A549 (cell line): ENCODE data around the gene ZNF732. TPM values are rescaled to one million over a fixed set of nuclear protein-coding genes. Genes with fewer than 3 reads are reported as not detected.
A peak's percentile ranks its signal among the peaks of the same experiment; 100 is the strongest.

Source experiments
- ATAC-seq, 2 experiments: fragments of 200-7000 bp in 1 of 2; fragments of >200 bp in 1 of 2; cut with Nextera tagmentation in 1 of 2; cut with Tn5 transposase in 1 of 2; 3 replicates each; pipeline versions ENCODE4 v1.8.0 to v1.9.1; 2018 to 2020; ENCODE audit warnings: mild to moderate bottlenecking in 1 of 2, moderate library complexity in 1 of 2
- CTCF ChIA-PET: fragments of 300-600 bp; sonication (Branson Sonifier 250); formaldehyde crosslinking; extraction: SDS; loops from one replicate; lab custom pipeline; 2021; ENCODE audit warnings: antibody characterized with exemption, inconsistent platforms; lab: Yijun Ruan, JAX
- POLR2A ChIA-PET: fragments of 350-600 bp; formaldehyde crosslinking; extraction: SDS; loops from one replicate; lab custom pipeline; 2021; ENCODE audit warnings: antibody characterized with exemption, inconsistent platforms; lab: Yijun Ruan, JAX
- DNase-seq, 2 experiments: peaks; one replicate each; pipeline versions ENCODE4 v3.0.0 to v3.0.0-alpha.2; 2011 to 2016; ENCODE audit warnings: low read depth in 1 of 2, low spot score in 1 of 2
- FAIRE-seq: peaks from 2 replicates; lab custom pipeline; 2011; peaks lifted over from hg19 to GRCh38; lab: Jason Lieb, UNC
- H3K27ac ChIP-seq, 2 experiments: fragments of >200 bp; sonication (Bioruptor Twin); formaldehyde crosslinking; 3 replicates each; pipeline ENCODE4 v1.5.1; 2016 to 2017
- H3K4me1 ChIP-seq: fragments of >200 bp; sonication (Bioruptor Twin); formaldehyde crosslinking; 3 replicates; pipeline ENCODE4 v1.6.1; 2016
- H3K4me2 ChIP-seq: fragments of >200 bp; sonication (Bioruptor Twin); formaldehyde crosslinking; 3 replicates; pipeline ENCODE4 v1.6.1; 2016
- H3K4me3 ChIP-seq: fragments of >200 bp; sonication (Bioruptor Twin); formaldehyde crosslinking; 3 replicates; pipeline ENCODE4 v1.5.1; 2016
- H3K9me3 ChIP-seq: fragments of >200 bp; sonication (Bioruptor Twin); formaldehyde crosslinking; 3 replicates; pipeline ENCODE4 v1.6.1; 2016
- ATOH8 ChIP-seq: fragments of 250-450 bp; sonication (Bioruptor Pico); IDR thresholded peaks from 2 replicates; pipeline ENCODE4 v1.5.0; 2020; ENCODE audit warnings: low read depth, mild to moderate bottlenecking, moderate library complexity
- BCL3 ChIP-seq: fragments of >200 bp; sonication (Bioruptor Twin); formaldehyde crosslinking; IDR thresholded peaks from 3 replicates; pipeline ENCODE4 v1.6.1; 2016
- BHLHE40 ChIP-seq: IDR thresholded peaks from 2 replicates; pipeline ENCODE4 v1.6.1; 2012; ENCODE audit warnings: low read depth, low read length, inconsistent platforms
- CHD2 ChIP-seq: fragments of 150-350 bp; IDR thresholded peaks from 2 replicates; pipeline ENCODE4 v1.6.1; 2014; ENCODE audit warnings: low read length; ENCODE audit not compliant: partially characterized antibody
- EP300 ChIP-seq, 2 experiments: fragments of >200 bp; sonication (Bioruptor Twin); formaldehyde crosslinking; IDR thresholded peaks; 2 replicates in 1 of 2; 3 replicates in 1 of 2; pipeline ENCODE4 v1.6.1; 2016 to 2017
- ESRRA ChIP-seq: fragments of 150-350 bp; IDR thresholded peaks from 2 replicates; pipeline ENCODE4 v1.6.1; 2014; ENCODE audit warnings: mild to moderate bottlenecking, low read length, borderline replicate concordance
- FOSB ChIP-seq: fragments of 250-450 bp; sonication (Bioruptor Pico); IDR thresholded peaks from 2 replicates; pipeline ENCODE4 v1.5.0; 2020; ENCODE audit warnings: mild to moderate bottlenecking, moderate library complexity
- FOSL2 ChIP-seq, 2 experiments: fragments of 450-650 bp in 1 of 2; fragments of >200 bp in 1 of 2; sonication (Bioruptor Twin) in 1 of 2; formaldehyde crosslinking; IDR thresholded peaks; 2 replicates each; pipeline versions ENCODE4 v1.5.0 to v1.6.1; 2016 to 2020; ENCODE audit warnings: mild to moderate bottlenecking in 1 of 2, moderate library complexity in 1 of 2
- FOXS1 ChIP-seq: fragments of 250-450 bp; sonication (Bioruptor Pico); IDR thresholded peaks from 2 replicates; pipeline ENCODE4 v1.5.0; 2020; ENCODE audit warnings: mild to moderate bottlenecking, moderate library complexity
- HES2 ChIP-seq: fragments of >200 bp; sonication (Bioruptor Twin); formaldehyde crosslinking; IDR thresholded peaks from 2 replicates; pipeline ENCODE4 v1.6.1; 2016
- HOXA7 ChIP-seq: fragments of 250-450 bp; sonication (Bioruptor Pico); IDR thresholded peaks from 2 replicates; pipeline ENCODE4 v1.5.0; 2020; ENCODE audit warnings: mild to moderate bottlenecking, moderate library complexity
- JUN ChIP-seq, 2 experiments: fragments of >200 bp; sonication (Bioruptor Twin); formaldehyde crosslinking; IDR thresholded peaks; 2 replicates in 1 of 2; 3 replicates in 1 of 2; pipeline ENCODE4 v1.6.1; 2016 to 2017
- MAFK ChIP-seq: fragments of 450-650 bp; IDR thresholded peaks from 2 replicates; pipeline ENCODE4 v1.6.1; 2014; ENCODE audit not compliant: partially characterized antibody
- MAX ChIP-seq: IDR thresholded peaks from 2 replicates; pipeline ENCODE4 v1.6.1; 2012
- MAZ ChIP-seq: fragments of 150-350 bp; IDR thresholded peaks from 2 replicates; pipeline ENCODE4 v1.6.1; 2014; ENCODE audit warnings: antibody characterized with exemption, low read depth, low read length, borderline replicate concordance
- NR3C1 ChIP-seq: fragments of >200 bp; sonication (Bioruptor Twin); formaldehyde crosslinking; IDR thresholded peaks from 3 replicates; pipeline ENCODE4 v1.6.1; 2017
- PHF8 ChIP-seq: fragments of 200-600 bp; sonication (generic); IDR thresholded peaks from 2 replicates; pipeline ENCODE4 v1.6.1; 2016; ENCODE audit warnings: low read depth, mild to moderate bottlenecking, antibody characterized with exemption, moderate library complexity, borderline replicate concordance
- POLR2A ChIP-seq: IDR thresholded peaks from 2 replicates; pipeline ENCODE4 v1.6.1; 2012; ENCODE audit warnings: mild to moderate bottlenecking, low read length
- RARB ChIP-seq: fragments of 250-450 bp; sonication (Bioruptor Pico); IDR thresholded peaks from 2 replicates; pipeline ENCODE4 v1.8.0; 2021; ENCODE audit warnings: mild to moderate bottlenecking, moderate library complexity
- RFX5 ChIP-seq: fragments of 450-650 bp; IDR thresholded peaks from 2 replicates; pipeline ENCODE4 v1.7.1; 2014; ENCODE audit warnings: antibody characterized with exemption, mild to moderate bottlenecking, moderate library complexity
- SMC3 ChIP-seq: fragments of >200 bp; sonication (Bioruptor Twin); formaldehyde crosslinking; IDR thresholded peaks from 3 replicates; pipeline ENCODE4 v1.6.1; 2018; ENCODE audit warnings: inconsistent platforms
- TFCP2L1 ChIP-seq: fragments of 250-450 bp; sonication (Bioruptor Pico); IDR thresholded peaks from 2 replicates; pipeline ENCODE4 v1.5.0; 2021; ENCODE audit warnings: mild to moderate bottlenecking
- USF2 ChIP-seq: fragments of 450-650 bp; IDR thresholded peaks from 2 replicates; pipeline ENCODE4 v1.6.1; 2014; ENCODE audit warnings: antibody characterized with exemption
- WGBS: methylation state at CpG from one replicate; pipeline ENCODE4 v1.1.6; 2017; ENCODE audit errors: missing lambda C conversion rate; 5-methylcytosine and 5-hydroxymethylcytosine counted together
- polyA plus RNA-seq, 4 experiments: library from polyadenylated mRNA; depleted of rRNA in 3 of 4; stranded (reverse); fragments of >200 nt; fragmentation: RNase III in 1 of 4; extraction: RNeasy Plus Mini Kit Qiagen cat#74134 plus additional on column Dnase treatment in 1 of 4; gene quantifications; 2 replicates in 3 of 4; 3 replicates in 1 of 4; pipeline ENCODE4 v1.2.3, GENCODE V29; 2011 to 2017

Gene ZNF732
- polyA plus RNA-seq, 2 of the 4 experiments (the other 2 are of a cell fraction): not detected

- 84% methylated on average over 13 of the region's 13 CpGs for WGBS
- TF ChIP-seq FOXS1 (CRISPR knock-in tag) (no peak), RFX5 (no peak), MAX (no peak), ATOH8 (CRISPR knock-in tag) (no peak), NR3C1 (no peak), FOSB (no peak), USF2 (no peak), SMC3 (no peak), TFCP2L1 (CRISPR knock-in tag) (no peak), HES2 (no peak)
- DNase-seq: no peak
- H3K4me2 ChIP-seq: peak overlapping the region; percentile 88
- no peak for ATAC-seq
- H3K9me3 ChIP-seq: peaks cover 51% of the 10 kb centered on the region
- peak overlapping the region; percentile 92 for H3K4me3 ChIP-seq
- CTCF ChIA-PET: no interaction called here
- no peak for FAIRE-seq
- peak overlapping the region in 1 of 2 experiments; percentile 89; a peak in 1 of 6 replicates for H3K27ac ChIP-seq
- no peaks in the 10 kb centered on the region for H3K4me1 ChIP-seq
- POLR2A ChIA-PET: interaction anchor here (0.9 to 1.3 kb wide), 2 partner anchors 134 to 214 kb away, joined by 3 to 4 read pairs; partner anchors contain the start of gene ZNF718
Measured at GRCh38 chr4:338759-339097, 33.5 kb upstream of the ZNF732 start.

- TF ChIP-seq MAZ: no peak
- TF ChIP-seq HES2: no peak
- no peak for TF ChIP-seq MAX
- no peak for TF ChIP-seq RARB (CRISPR knock-in tag)
- TF ChIP-seq EP300 (IDR thresholded peaks at IDR 0.05): no peak
- peak; percentile 21; the same call in 1 of the 2 replicates for TF ChIP-seq PHF8
- TF ChIP-seq HOXA7 (CRISPR knock-in tag): no peak
- POLR2A ChIA-PET: interaction anchor here (0.8 to 1.3 kb wide), 3 partner anchors 135 to 273 kb away, joined by 3 to 4 read pairs (median 3); partner anchors contain the start of gene ZNF718
- FAIRE-seq (no peak), DNase-seq (peak; percentile 3 to 22), ATAC-seq (peak; percentile 75 to 83)
- H3K4me3 ChIP-seq: peak overlapping the region; percentile 92
- no peaks in the 10 kb centered on the region for H3K4me1 ChIP-seq
- peaks cover 52% of the 10 kb centered on the region for H3K9me3 ChIP-seq
- CTCF ChIA-PET: no interaction called here
- peak overlapping the region; percentile 79 to 89 for H3K27ac ChIP-seq
- WGBS: 40% methylated on average over 21 of the region's 52 CpGs
- H3K4me2 ChIP-seq: peak overlapping the region; percentile 88
Measured at GRCh38 chr4:337932-338758, 32.9 kb upstream of the ZNF732 start.

GRCh38 chr4:337143-337931 is 32.1 kb upstream of the ZNF732 start, which contains the start of gene ZNF141:
Gene ZNF141 (plus strand): TSS chr4:337814. CDS start chr4:337984, 170 bp downstream.
- peak within 1 kb of the TSS; percentile 88 for H3K4me2 ChIP-seq
- peak; percentile 94 to 96 for DNase-seq
- TF ChIP-seq MAFK (peak; percentile 27), JUN (IDR thresholded peaks at IDR 0.05) (0 out of 5 replicates have a peak, but pooled peaks of 1 of the 2 experiments have one; percentile 26), BCL3 (0 out of 3 replicates have a peak, but pooled peaks have one; percentile 44), EP300 (IDR thresholded peaks at IDR 0.05) (no peak), FOSL2 (IDR thresholded peaks at IDR 0.05) (no peak), FOSL2 (CRISPR knock-in tag; IDR thresholded peaks at IDR 0.05) (no peak), HES2 (no peak), CHD2 (no peak), ATOH8 (CRISPR knock-in tag) (no peak), POLR2A (peak; percentile 57), PHF8 (no peak), ESRRA (0 out of 2 replicates have a peak, but pooled peaks have one; percentile 24), BHLHE40 (no peak)

More at GRCh38 chr4:337143-337931, 32.1 kb upstream of the ZNF732 start, which contains the start of gene ZNF141:
- ATAC-seq (peak; percentile 98 to 99), FAIRE-seq (no peak)
- ChIA-PET CTCF (no interaction called here), POLR2A (interaction anchor here (0.8 to 1.3 kb wide), 3 partner anchors 136 to 273 kb away, joined by 3 to 4 read pairs (median 3); partner anchors contain the start of gene ZNF718)
- Histone ChIP-seq H3K27ac (peak within 1 kb of the TSS; percentile 79 to 89), H3K4me3 (peak within 1 kb of the TSS; percentile 92), H3K4me1 (no peaks in the 10 kb centered on the region), H3K9me3 (peaks cover 44% of the 10 kb centered on the region)
- WGBS: 5% methylated on average over 26 of the region's 59 CpGs
